ENCODE measurements around the gene NIPBL.
"Not testable (repeated sequence)": the region's sequence is repeated elsewhere in the genome, so short reads cannot be mapped to it uniquely, and the experiment has no call there.

The NIPBL gene

GRCh38 chr5:37005946-37006540, 129.5 kb downstream of the NIPBL start:
- DNase-seq (ENCODE audit: low spot score), result no peak
- Histone ChIP-seq H3K36me3 (ENCODE audit: low read depth) (peaks cover 97% of the 10 kb centered on the region), H3K27me3 (ENCODE audit: insufficient read depth, poor library complexity, severe bottlenecking) (no peaks in the 10 kb centered on the region), H3K4me3 (ENCODE audit: severe bottlenecking) (no peak overlapping the region), H3K4me1 (ENCODE audit: insufficient read depth, poor library complexity, severe bottlenecking) (no peaks in the 10 kb centered on the region), H3K9me3 (ENCODE audit: severe bottlenecking) (no peaks in the 10 kb centered on the region), H3K27ac (ENCODE audit: poor library complexity, severe bottlenecking) (no peak overlapping the region)
- peak; percentile 61; the same call in 2 of the 3 replicates for ATAC-seq (ENCODE audit: low read depth)
- TF ChIP-seq CTCF (IDR thresholded peaks at IDR 0.05; ENCODE audit: poor library complexity, severe bottlenecking), result peak; percentile 97

DNA sequence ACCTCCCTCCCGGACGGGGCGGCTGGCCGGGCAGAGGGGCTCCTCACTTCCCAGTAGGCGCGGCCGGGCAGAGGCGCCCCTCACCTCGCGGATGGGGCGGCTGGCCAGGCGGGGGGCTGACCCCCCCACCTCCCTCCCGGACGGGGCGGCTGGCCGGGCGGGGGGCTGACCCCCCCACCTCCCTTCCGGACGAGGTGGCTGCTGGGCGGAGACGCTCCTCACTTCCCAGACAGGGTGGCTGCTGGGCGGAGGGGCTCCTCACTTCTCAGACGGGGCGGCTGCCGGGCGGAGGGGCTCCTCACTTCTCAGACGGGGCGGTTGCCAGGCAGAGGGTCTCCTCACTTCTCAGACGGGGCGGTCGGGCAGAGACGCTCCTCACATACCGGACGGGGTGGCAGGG, 136.6 kb downstream of the NIPBL start:
- not testable (repeated sequence) for H3K27ac ChIP-seq (ENCODE audit: poor library complexity, severe bottlenecking); ATAC-seq (ENCODE audit: low read depth); H3K27me3 ChIP-seq (ENCODE audit: insufficient read depth, poor library complexity, severe bottlenecking); H3K4me3 ChIP-seq (ENCODE audit: severe bottlenecking); DNase-seq (ENCODE audit: low spot score); H3K9me3 ChIP-seq (ENCODE audit: severe bottlenecking)
- Histone ChIP-seq H3K4me1 (ENCODE audit: insufficient read depth, poor library complexity, severe bottlenecking) (peaks cover 11% of the 10 kb centered on the region), H3K36me3 (ENCODE audit: low read depth) (peaks cover 74% of the 10 kb centered on the region)

DNA sequence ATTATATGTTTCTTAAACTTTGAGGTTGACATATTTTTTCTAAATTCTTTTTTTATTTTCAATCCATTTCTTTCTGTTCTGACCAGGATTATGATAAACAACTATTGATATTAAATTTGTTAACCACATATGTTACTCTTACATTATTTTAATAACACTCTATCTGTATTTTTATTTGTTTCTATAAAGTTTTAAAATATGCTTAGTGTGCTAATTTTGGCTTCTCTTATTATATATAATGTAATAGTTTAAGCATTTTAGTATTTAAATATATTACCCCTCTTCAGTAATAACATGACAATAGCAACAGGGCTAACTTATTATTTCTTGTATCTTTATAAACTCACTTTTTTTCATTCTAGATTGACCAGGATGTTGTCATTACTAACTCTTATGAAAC, 137.8 kb downstream of the NIPBL start:
- H3K9me3 ChIP-seq (ENCODE audit: severe bottlenecking), result no peaks in the 10 kb centered on the region
- H3K4me3 ChIP-seq (ENCODE audit: severe bottlenecking), result no peak overlapping the region
- peaks cover 11% of the 10 kb centered on the region for H3K4me1 ChIP-seq (ENCODE audit: insufficient read depth, poor library complexity, severe bottlenecking)
- H3K36me3 ChIP-seq (ENCODE audit: low read depth), result peaks cover 74% of the 10 kb centered on the region
- H3K27me3 ChIP-seq (ENCODE audit: insufficient read depth, poor library complexity, severe bottlenecking), result no peaks in the 10 kb centered on the region
- no peak overlapping the region for H3K27ac ChIP-seq (ENCODE audit: poor library complexity, severe bottlenecking)
- ATAC-seq (ENCODE audit: low read depth) (no peak), DNase-seq (ENCODE audit: low spot score) (no peak)
- no peak for TF ChIP-seq CTCF (IDR thresholded peaks at IDR 0.05; ENCODE audit: poor library complexity, severe bottlenecking)

- ATAC-seq (ENCODE audit: low read depth) (peak; percentile 67), DNase-seq (ENCODE audit: low spot score) (no peak)
- Histone ChIP-seq H3K36me3 (ENCODE audit: low read depth) (peaks cover 74% of the 10 kb centered on the region), H3K4me3 (ENCODE audit: severe bottlenecking) (no peak overlapping the region), H3K27me3 (ENCODE audit: insufficient read depth, poor library complexity, severe bottlenecking) (no peaks in the 10 kb centered on the region), H3K4me1 (ENCODE audit: insufficient read depth, poor library complexity, severe bottlenecking) (peaks cover 11% of the 10 kb centered on the region), H3K27ac (ENCODE audit: poor library complexity, severe bottlenecking) (peak overlapping the region; percentile 23), H3K9me3 (ENCODE audit: severe bottlenecking) (no peaks in the 10 kb centered on the region)
- TF ChIP-seq CTCF (IDR thresholded peaks at IDR 0.05; ENCODE audit: poor library complexity, severe bottlenecking), result no peak
Observed at GRCh38 chr5:37015795-37016666, 139.5 kb downstream of the NIPBL start.

DNA sequence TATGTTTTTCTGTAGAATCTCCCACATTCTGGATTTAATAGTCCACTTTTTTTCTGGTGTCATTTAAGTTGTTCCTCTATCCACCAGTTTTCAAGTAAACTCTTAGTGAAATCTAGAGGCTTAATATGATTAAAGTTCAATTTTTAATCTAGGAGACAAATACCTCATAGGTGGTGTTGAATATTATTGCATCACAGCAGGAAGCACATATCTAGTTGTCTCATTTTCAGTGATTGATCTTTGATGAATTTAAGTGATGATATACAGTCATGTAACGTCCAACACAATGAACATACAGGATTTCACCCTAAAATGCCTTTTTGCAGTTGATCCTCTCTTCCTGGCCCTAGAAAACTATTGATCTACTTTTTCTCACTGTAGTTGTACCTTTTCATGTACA, 152.3 kb downstream of the NIPBL start:
- H3K27ac ChIP-seq (ENCODE audit: poor library complexity, severe bottlenecking), result no peak overlapping the region
- no peak overlapping the region for H3K4me3 ChIP-seq (ENCODE audit: severe bottlenecking)
- no peaks in the 10 kb centered on the region for H3K9me3 ChIP-seq (ENCODE audit: severe bottlenecking)
- no peaks in the 10 kb centered on the region for H3K4me1 ChIP-seq (ENCODE audit: insufficient read depth, poor library complexity, severe bottlenecking)
- peaks cover 77% of the 10 kb centered on the region for H3K36me3 ChIP-seq (ENCODE audit: low read depth)
- no peak for ATAC-seq (ENCODE audit: low read depth)
- H3K27me3 ChIP-seq (ENCODE audit: insufficient read depth, poor library complexity, severe bottlenecking), result no peaks in the 10 kb centered on the region
- no peak for DNase-seq (ENCODE audit: low spot score)
- TF ChIP-seq CTCF (IDR thresholded peaks at IDR 0.05; ENCODE audit: poor library complexity, severe bottlenecking), result no peak
